GM12801 (cell line): ENCODE results near the gene MKKS.

Source experiments
- CTCF ChIP-seq: IDR thresholded peaks from one replicate; pipeline ENCODE4 v1.5.1; 2011; ENCODE audit warnings: control low read depth; ENCODE audit not compliant: insufficient read length; ENCODE audit errors: extremely low read depth

MKKS gene

GRCh38 chr20:10366898-10367692, 66.9 kb downstream of the MKKS start:
- TF ChIP-seq CTCF: no peak

- TF ChIP-seq CTCF: no peak
Measured at GRCh38 chr20:10362674-10363073, 71.3 kb downstream of the MKKS start.

- TF ChIP-seq CTCF: no peak
Measured at GRCh38 chr20:10360878-10361277, 73.1 kb downstream of the MKKS start.

GRCh38 chr20:10359621-10360040, 74.4 kb downstream of the MKKS start:
- no peak for TF ChIP-seq CTCF

GRCh38 chr20:10357974-10358373, 76.0 kb downstream of the MKKS start:
- TF ChIP-seq CTCF: no peak

- TF ChIP-seq CTCF: no peak
Measured at GRCh38 chr20:10357061-10357708, 76.8 kb downstream of the MKKS start.

GRCh38 chr20:10356628-10357027, 77.4 kb downstream of the MKKS start:
- TF ChIP-seq CTCF: no peak
